Upper lobe of left lung (tissue), 4 donors: Measurements from ENCODE around the gene UBE2G1.

Source experiments
- CTCF ChIP-seq, 6 experiments: fragments of 450-650 bp in 4 of 6; fragments of 200-600 bp in 2 of 6; sonication (generic) in 2 of 6; IDR thresholded peaks; one replicate each; pipeline ENCODE4 v1.5.1; 2016 to 2019; ENCODE audit warnings: antibody characterized with exemption in 6 of 6
- EP300 ChIP-seq, 4 donors: sonication (generic); formaldehyde crosslinking; IDR thresholded peaks; one replicate each; pipeline ENCODE4 v1.5.1; 2017; ENCODE audit warnings: antibody characterized with exemption in 4 of 4, control low read depth in 2 of 4

GRCh38 chr17:4267402-4267801 lies 99.1 kb downstream of the UBE2G1 start:
- no peak for TF ChIP-seq EP300 (IDR thresholded peaks at IDR 0.05)
- no peak for TF ChIP-seq CTCF (IDR thresholded peaks at IDR 0.05)
